HG02885 (cell line): ENCODE results near the gene UBE2B.
"Not testable (repeated sequence)": the region's sequence is repeated elsewhere in the genome, so short reads cannot be mapped to it uniquely, and the experiment has no call there.

Source experiments
- ATAC-seq: cut with Tn5 transposase; IDR thresholded peaks from one replicate; pipeline ENCODE4 v1.9.1; 2021; ENCODE audit warnings: mild to moderate bottlenecking; ENCODE audit not compliant: unreplicated experiment, poor library complexity

The UBE2B gene

DNA sequence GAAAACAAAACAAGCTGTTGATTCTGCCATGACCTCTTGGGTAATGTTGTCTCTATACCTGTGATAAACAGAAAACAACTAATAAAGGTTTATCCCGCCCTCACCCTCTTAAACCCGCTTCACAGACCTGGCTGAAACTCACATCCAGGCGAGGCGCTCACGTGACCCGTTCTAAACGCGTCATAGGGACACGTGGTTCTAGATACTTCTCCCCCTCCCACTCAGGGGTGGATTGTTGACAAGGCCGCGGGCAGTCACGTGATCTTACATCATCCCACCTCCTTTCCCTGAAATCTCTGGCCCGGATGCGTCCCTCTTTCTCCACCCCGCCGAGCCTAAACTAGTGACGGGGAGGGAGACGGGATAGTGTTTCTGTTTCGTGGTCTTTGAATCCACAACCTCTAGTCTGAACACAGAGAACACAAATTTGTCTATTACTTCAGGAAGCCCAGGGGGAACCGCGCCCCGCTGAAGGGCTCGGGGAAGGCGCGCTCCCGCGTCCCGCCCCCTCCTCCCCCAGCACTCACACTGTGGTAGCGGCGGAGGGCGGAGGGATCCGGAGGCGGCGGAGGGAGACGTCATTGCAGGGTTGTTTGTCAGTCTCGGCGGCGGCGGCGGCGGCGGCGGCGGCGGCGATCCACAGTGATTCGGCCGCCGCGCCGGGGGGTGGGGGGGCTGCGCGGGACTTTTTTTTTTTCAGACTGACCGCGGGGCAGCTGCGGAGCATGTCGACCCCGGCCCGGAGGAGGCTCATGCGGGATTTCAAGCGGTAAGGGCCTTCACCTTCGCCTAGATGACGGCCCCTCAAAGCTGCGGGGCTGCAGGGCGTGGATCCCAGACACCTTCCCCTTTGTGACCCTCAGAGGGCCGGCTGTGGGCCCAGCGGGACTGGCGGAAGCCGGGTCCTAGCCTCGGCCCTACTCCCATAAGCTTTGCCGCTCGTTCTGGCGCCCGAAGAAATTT, at the start of gene UBE2B:
TSS of gene UBE2B (plus strand) at position 699 of the 963 bp plus-strand sequence. CDS start at position 726, 27 bp downstream.
- peak; percentile 76 for ATAC-seq

- no peak for ATAC-seq
These were observed 44.0 kb upstream of the UBE2B start for GRCh38 chr5:134327327-134327726.

DNA sequence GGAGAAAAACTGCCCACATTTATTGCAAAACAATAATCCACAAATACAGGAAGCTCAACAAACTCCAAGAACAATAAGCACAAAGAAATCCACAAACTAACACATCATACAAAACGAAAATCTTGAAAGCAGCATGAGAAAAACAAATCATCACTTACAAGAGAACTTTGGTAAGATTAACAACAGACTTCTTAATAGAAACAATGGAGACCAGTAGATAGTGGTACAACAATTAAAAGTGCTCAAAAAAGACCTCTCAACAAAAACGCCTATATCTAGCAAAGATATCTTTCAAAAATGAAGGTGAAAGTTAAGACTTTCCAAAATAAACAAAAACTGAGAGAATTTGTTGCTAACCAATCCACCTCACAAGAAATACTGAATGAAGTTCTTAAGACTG, 42.8 kb upstream of the UBE2B start:
- ATAC-seq: no peak

DNA sequence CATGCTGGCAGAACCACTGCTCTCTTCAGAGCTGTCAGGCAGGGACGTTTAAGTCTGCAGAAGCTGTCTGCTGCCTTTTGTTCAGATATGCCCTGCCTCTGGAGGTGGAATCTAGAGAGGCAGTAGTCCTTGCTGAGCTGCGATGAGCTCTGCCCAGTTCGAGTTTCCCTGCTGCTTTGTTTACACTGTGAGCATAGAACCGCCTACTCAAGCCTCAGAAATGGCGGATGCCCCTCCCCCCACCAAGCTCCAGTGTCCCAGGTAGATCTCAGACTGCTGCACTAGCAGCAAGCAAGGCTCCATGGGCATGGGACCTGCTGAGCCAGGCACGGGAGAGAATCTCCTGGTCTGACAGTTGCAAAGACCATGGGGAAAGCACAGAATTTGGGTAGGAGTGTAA, 34.5 kb upstream of the UBE2B start:
- ATAC-seq: not testable (repeated sequence)

DNA sequence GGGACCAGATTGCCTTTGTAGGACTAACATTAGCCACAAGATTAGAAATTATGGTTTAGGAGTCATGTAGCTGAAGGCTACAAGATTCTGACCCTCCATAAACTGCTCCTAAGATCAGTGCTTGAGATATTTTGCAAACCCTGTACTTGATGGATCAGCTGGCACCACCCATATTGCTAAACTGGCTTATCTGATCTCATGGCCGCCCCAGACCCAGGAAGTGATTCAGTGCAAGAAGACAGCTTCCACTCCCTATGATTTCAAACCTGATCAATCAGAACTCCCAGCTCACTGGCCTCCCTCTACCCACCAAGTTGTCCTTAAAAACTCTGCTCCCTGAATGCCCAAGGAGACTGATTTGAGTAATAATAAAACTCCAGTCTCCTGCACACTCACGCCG, 27.9 kb upstream of the UBE2B start:
- ATAC-seq: not testable (repeated sequence)

DNA sequence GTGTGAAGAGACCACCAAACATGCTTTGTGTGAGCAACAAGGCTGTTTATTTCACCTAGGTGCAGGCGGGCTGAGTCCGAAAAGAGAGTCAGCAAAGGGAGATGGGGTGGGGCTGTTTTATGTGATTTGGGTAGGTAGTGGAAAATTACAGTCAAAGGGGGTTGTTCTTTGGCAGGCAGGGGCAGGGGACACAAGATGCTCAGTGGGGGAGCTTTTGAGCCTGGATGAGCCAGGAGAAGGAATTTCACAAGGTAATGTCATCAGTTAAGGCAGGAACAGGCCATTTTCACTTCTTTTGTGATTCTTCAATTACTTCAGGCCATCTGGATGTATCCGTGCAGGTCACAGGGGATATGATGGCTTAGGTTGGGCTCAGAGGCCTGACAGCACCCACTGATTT, 25.9 kb upstream of the UBE2B start:
- ATAC-seq: not testable (repeated sequence)

DNA sequence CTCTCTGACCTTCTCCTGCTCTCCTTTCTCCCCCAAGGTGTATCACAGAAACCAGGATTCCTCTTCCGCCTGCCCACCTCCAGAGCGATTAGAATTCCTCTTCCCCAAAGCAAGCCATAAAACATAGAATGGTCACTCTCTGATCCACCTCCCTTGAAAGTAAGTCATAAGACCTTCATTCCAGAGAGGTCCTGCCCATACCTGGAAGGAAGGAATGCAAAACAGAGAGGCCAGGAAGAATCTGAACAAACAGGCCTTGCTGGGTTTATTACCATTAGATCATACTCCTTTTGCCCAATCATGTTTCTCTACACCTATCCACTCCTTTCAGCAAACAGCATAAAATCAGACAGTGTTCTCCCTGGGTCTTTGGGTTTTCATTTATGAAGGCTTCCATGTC, 25.4 kb upstream of the UBE2B start:
- ATAC-seq: no peak

DNA sequence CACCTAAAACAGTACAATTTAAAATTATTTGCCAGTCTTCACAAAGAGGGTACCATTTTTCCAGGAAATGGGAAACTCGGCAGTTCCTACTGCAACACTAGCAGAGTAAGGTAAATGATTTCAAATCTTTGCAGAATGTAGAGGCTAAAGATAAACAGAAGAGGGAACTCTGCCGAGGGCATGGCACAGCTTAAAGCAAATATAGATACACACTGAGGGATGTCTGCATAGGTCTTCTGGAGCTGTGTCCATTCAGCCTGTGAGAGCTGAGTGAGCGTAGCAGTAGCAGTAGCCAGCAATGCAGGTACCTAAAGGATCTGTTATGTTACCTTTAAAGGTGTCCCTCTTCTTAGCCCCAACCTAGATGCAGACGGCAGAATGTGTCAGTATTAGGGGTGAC, 21.9 kb upstream of the UBE2B start:
- no peak for ATAC-seq

DNA sequence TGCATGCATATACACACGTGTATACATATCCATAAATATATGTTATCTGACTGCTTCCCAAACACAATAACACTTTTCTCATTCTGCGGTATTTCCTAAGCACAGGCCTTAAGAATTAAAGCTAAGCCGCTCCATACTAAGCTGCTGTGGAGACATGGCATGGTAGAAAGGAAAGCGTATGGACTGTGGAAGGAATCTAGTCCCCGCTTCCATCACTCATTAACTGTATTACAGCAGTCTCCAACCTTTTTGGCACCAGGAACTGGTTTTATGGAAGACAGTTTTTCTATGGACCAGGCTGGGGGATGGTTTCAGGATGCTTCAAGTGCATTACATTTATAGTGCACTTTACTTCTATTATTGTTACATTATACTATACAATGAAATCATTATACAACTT, 15.7 kb upstream of the UBE2B start:
- no peak for ATAC-seq

DNA sequence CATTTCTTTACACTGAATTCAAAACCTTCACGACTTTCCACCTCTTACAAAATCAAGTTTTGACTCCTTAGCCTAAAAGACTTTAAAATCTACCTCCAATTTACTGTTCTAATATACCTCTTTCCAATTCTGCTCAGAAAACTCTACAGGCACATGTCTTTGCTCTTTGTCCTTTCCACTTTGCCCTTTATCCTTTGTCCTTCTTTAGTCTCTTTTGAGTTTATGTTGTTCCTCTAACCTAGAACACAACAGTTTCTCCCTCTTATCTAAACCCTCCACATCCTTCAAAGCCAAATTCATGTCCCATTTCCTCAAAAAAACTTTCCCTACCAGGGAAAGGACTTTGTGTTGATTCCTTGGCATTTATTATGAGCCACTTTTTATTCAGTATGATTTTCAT, 5.8 kb upstream of the UBE2B start:
- no peak for ATAC-seq

DNA sequence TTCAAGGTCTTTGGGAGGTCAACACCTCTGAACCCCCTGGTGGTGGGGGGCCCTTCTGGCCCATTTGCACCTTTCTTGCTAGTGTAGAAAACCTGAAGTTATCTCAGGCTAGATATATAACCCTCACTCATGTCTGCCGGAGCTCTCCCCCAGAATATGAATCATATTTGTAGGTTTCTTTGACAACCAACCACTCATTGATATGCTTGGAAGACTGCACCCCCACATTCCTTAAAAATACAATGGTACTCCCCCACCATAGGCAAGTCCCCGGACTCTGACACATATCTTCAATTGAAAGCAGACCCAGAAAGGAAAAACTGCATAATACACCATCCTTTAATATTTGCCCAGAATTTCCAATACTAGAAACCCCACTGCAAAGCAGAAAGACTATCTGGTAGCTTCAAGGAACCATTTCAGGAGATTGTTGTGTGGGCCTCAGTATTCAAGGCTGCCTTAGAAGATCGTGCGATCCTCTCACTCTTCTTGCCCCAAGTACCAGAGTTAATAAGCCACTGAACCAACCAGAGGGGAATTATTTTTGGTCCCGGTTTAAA, 978 bp upstream of the UBE2B start:
- ATAC-seq: peak; percentile 13

- no peak for ATAC-seq
These were observed 518 bp downstream of the UBE2B start for GRCh38 chr5:134371834-134372340.

DNA sequence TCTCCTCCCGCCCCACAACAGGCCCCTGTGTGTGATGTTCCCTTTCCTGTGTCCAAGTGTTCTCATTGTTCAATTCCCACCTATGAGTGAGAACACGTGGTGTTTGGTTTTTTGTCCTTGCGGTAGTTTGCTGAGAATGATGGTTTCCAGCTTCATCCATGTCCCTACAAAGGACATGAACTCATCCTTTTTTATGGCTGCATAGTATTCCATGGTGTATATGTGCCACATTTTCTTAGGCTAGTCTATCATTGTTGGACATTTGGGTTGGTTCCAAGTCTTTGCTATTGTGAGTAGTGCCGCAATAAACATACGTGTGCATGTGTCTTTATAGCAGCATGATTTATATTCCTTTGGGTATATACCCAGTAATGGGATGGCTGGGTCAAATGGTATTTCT, 2.3 kb downstream of the UBE2B start:
- ATAC-seq: not testable (repeated sequence)

DNA sequence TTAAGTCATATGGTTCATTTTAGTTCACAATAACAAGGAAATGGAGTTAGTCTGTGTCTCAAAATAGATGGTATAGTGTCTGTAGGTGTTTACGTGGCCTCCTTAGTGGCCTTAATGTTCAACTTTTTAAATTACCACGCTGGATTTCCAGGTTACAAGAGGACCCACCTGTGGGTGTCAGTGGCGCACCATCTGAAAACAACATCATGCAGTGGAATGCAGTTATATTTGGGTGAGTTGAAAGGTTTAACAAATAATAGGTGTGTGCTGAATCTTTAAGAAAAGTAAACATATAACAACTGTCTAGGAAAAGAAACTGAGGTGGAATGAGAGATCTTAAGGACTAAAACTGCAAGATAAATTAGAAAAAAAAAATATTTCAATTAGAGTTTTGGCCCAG, 2.9 kb downstream of the UBE2B start:
- no peak for ATAC-seq

GRCh38 chr5:134380346-134380745, 9.0 kb downstream of the UBE2B start:
- ATAC-seq: no peak

DNA sequence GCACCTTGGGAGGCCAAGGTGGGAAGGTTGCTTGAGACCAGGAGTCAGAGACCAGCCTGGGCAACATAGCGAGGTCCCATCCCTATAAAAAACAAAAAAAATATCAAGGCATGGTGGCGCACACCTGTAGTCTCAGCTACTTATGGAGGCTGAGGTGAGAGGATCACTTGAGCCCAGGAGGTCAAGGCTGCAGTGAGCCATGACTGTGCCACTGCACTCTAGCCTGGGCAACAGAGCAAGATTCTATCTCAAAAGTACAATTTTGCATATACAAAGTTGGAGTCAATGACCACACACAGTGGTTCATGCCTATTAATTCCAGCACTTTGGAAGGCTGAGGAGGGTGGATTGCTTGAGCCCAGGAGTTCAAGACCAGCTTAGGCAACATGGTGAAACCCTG, 10.8 kb downstream of the UBE2B start:
- ATAC-seq: not testable (repeated sequence)

- no peak for ATAC-seq
These were observed 12.8 kb downstream of the UBE2B start for GRCh38 chr5:134383980-134384697.

DNA sequence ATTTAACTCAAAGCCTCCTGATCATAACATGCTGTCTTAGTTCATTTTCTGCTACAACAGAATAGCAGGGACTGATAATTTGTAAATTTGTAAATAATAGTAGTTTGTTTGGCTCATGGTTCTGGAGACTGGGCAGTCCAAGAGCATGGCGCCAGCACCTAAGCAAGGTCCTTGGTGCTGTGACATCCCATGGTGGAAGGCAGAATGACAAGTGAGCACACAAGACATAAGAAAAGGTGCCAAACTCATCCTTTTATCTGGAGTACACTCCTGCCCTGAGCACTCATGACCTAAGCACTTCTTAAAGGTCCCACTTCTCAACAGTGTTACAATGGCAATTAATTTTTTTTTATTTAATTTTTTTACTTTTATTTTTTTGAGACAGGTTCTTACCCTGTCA, 16.1 kb downstream of the UBE2B start:
- no peak for ATAC-seq

DNA sequence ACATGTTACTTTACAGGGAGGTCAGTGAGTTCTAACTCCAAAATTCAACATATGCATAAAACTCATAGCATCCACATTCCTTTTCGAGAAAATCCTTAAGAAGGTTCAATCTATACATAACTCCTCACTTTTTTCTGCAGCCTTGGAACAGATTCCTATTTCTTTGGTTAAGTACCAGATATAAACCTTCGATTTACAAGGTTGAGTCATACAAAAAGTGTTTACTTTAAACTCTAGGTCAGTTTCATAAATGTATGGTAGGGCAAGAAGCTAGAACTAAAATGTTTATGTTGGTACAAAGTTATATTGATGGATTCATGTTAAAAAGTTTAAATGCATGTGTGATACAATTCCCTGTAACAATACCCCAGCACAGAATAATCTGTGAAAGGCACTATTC, 20.9 kb downstream of the UBE2B start:
- no peak for ATAC-seq

- no peak for ATAC-seq
These were observed 23.6 kb downstream of the UBE2B start for GRCh38 chr5:134394932-134395331.

- no peak for ATAC-seq
These were observed 24.9 kb downstream of the UBE2B start for GRCh38 chr5:134396274-134396673.
